AG04450 (cell line): Measurements from ENCODE around the gene SYNGR2. TPM values are rescaled to one million over a fixed set of nuclear protein-coding genes. Genes with fewer than 3 reads are reported as not detected.
"Not testable (repeated sequence)": the region's sequence is repeated elsewhere in the genome, so short reads cannot be mapped to it uniquely, and the experiment has no call there.

Source experiments
- CTCF ChIA-PET: fragments of 300-600, 350-600 bp; formaldehyde crosslinking; extraction: SDS; loops from one replicate; lab custom pipeline; 2022; ENCODE audit warnings: antibody characterized with exemption, inconsistent platforms; lab: Charles Lee
- POLR2A ChIA-PET: fragments of 350-600 bp; formaldehyde crosslinking; extraction: SDS; loops from one replicate; lab custom pipeline; 2021; ENCODE audit warnings: antibody characterized with exemption, inconsistent platforms; lab: Yijun Ruan, JAX
- DNase-seq: peaks from one replicate; pipeline ENCODE4 v3.0.0-alpha.2; 2011; ENCODE audit warnings: low read depth, low spot score
- H3K27ac ChIP-seq: one replicate; pipeline ENCODE4 v1.5.1; 2012; ENCODE audit warnings: low read depth, low read length, control low read depth
- H3K27me3 ChIP-seq: one replicate; pipeline ENCODE4 v1.6.0; 2012; ENCODE audit warnings: low read length; ENCODE audit not compliant: control insufficient read depth, insufficient read depth
- H3K4me3 ChIP-seq: 2 replicates; pipeline ENCODE4 v1.5.1; 2011; ENCODE audit warnings: mild to moderate bottlenecking, low read depth, low read length, control low read depth
- H3K9me3 ChIP-seq: 2 replicates; pipeline ENCODE4 v1.5.1; 2012; ENCODE audit warnings: low read length; ENCODE audit not compliant: control insufficient read depth, insufficient read depth
- CTCF ChIP-seq: IDR thresholded peaks from 2 replicates; pipeline ENCODE4 v1.5.1; 2011; ENCODE audit warnings: low read depth, low read length, control low read depth, inconsistent platforms
- polyA plus RNA-seq: library from polyadenylated mRNA; depleted of rRNA; stranded (reverse); fragments of >200 nt; gene quantifications from 2 replicates; pipeline ENCODE4 v1.2.3, GENCODE V29; 2011

The SYNGR2 gene
- polyA plus RNA-seq, 1 experiment, result 26.7 TPM

GRCh38 chr17:78134899-78135385, 33.4 kb upstream of the SYNGR2 start:
- CTCF ChIA-PET, result interaction anchor here (0.9 kb wide), 2 partner anchors 115 to 116 kb away, joined by 3 read pairs; no protein-coding TSS in a partner anchor

GRCh38 chr17:78135858-78136500, 32.4 kb upstream of the SYNGR2 start:
- POLR2A ChIA-PET, result no interaction called here
- CTCF ChIA-PET, result interaction anchor here (0.6 to 0.7 kb wide), 2 partner anchors 42 to 116 kb away, joined by 3 to 4 read pairs; no protein-coding TSS in a partner anchor
- DNase-seq, result no peak
- Histone ChIP-seq H3K9me3 (peaks cover 9% of the 10 kb centered on the region; the same call in 1 of the 2 replicates), H3K4me3 (no peak overlapping the region), H3K27ac (no peak overlapping the region), H3K27me3 (peaks cover 30% of the 10 kb centered on the region)
- no peak for TF ChIP-seq CTCF

More at GRCh38 chr17:78134899-78135385, 33.4 kb upstream of the SYNGR2 start:
- POLR2A ChIA-PET, result no interaction called here
- H3K9me3 ChIP-seq, result peaks cover 4% of the 10 kb centered on the region; the same call in 1 of the 2 replicates
- H3K4me3 ChIP-seq, result no peak overlapping the region
- H3K27ac ChIP-seq, result no peak overlapping the region
- H3K27me3 ChIP-seq, result peaks cover 35% of the 10 kb centered on the region
- DNase-seq, result no peak
- no peak for TF ChIP-seq CTCF

DNA sequence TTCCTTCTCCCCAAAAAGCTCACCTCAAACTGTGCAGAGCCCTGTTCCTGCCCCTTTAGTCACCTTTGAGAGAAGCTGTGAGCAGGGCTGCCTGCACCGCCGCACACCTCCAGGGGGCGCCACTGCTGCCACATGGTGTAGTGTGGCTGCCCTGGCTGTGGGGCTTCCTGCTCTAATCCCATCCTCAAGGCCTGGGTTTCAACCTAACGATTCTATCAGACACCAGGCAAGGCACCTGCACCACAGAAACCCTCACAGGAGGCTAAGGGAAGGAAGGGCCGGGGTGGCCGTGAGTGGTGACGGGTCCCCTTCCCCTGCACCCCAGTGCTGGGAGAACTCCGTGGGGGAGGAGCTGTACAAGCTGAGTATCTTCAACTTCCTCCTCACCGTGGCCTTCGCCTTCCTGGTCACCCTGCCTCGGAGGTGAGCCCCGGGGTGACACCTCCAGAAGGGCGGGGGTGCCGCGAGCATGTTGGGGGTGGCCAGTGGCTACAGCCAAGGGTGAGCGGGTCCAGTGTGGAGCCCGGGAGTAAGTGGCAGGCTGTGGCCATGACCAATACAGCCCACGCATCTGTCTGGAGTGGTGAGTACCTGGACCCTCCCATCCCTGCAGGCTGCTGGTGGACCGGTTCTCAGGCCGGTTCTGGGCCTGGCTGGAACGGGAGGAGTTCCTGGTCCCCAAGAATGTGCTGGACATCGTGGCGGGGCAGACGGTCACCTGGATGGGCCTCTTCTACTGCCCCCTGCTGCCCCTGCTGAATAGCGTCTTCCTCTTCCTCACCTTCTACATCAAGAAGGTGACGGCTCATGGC, 30.8 kb upstream of the SYNGR2 start:
- H3K9me3 ChIP-seq, result peaks cover 5% of the 10 kb centered on the region; the same call in 1 of the 2 replicates
- CTCF ChIA-PET, result interaction anchor here (0.6 kb wide), 1 partner anchor 1337 kb away, joined by 3 read pairs; no protein-coding TSS in a partner anchor
- POLR2A ChIA-PET, result no interaction called here
- H3K27ac ChIP-seq, result no peak overlapping the region
- no peak overlapping the region for H3K4me3 ChIP-seq
- peak; percentile 31 for TF ChIP-seq CTCF
- H3K27me3 ChIP-seq, result peaks cover 19% of the 10 kb centered on the region
- DNase-seq, result no peak

- CTCF ChIA-PET, result no interaction called here
- TF ChIP-seq CTCF, result no peak
- Histone ChIP-seq H3K9me3 (peaks cover 5% of the 10 kb centered on the region; the same call in 1 of the 2 replicates), H3K27me3 (peaks cover 15% of the 10 kb centered on the region), H3K4me3 (no peak overlapping the region), H3K27ac (no peak overlapping the region)
- DNase-seq, result no peak
- POLR2A ChIA-PET, result no interaction called here
Measured at GRCh38 chr17:78138204-78139060, 29.9 kb upstream of the SYNGR2 start.

- H3K9me3 ChIP-seq, H3K4me3 ChIP-seq, H3K27me3 ChIP-seq, H3K27ac ChIP-seq, CTCF ChIA-PET, DNase-seq: not testable (repeated sequence)
- POLR2A ChIA-PET, result interaction anchor here (0.7 kb wide), 1 partner anchor 195 kb away, joined by 3 read pairs; no protein-coding TSS in a partner anchor
Measured at GRCh38 chr17:78139861-78140168, 28.6 kb upstream of the SYNGR2 start.
